GM18498 (cell line): ENCODE measurements around the gene ESRRB.

Experiments
- ATAC-seq: cut with Tn5 transposase; IDR thresholded peaks from one replicate; pipeline ENCODE4 v1.9.1; 2021; ENCODE audit warnings: mild to moderate bottlenecking, moderate library complexity; ENCODE audit not compliant: unreplicated experiment

Gene ESRRB

GRCh38 chr14:76491172-76491930, 115.4 kb downstream of the ESRRB start:
- no peak for ATAC-seq

DNA sequence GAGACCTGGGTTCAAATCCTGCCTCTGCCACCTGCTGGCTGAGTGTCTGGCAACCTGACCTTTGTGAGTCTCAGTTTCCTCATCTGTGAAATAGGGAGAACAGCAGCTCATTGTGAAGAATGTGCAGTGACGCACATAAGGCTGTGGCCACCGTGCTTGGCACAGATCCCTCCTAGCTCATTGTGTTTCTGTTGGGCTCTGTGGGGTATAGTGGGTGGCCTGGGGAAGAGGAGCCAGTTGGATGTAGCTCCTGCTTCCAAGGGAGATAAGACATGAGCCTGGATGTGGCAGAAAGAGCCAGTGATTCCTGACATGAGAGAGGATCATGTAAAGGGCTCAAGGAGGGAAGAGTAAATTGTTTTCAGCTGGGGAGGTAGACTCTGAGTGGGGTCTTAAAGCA, 120.0 kb downstream of the ESRRB start:
- no peak for ATAC-seq

DNA sequence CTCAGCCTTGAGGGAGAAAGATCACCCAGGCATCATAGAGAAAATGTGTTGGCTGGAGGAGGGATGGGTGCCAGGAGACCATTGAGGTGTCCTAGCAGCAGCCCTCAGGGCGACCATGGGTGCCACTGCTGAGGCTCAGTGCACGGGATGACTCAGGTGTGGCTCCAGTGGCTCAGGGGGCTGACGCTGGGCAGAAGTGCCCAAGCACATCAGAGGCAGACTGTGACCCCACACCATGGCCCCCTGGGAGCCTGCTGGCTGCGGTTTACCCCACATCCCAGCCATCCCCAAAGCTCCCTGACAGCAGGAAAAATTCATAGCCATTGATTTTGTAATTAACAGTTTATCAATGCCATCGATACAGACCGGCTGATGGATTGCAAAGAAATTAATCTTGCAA, 120.7 kb downstream of the ESRRB start:
- no peak for ATAC-seq

DNA sequence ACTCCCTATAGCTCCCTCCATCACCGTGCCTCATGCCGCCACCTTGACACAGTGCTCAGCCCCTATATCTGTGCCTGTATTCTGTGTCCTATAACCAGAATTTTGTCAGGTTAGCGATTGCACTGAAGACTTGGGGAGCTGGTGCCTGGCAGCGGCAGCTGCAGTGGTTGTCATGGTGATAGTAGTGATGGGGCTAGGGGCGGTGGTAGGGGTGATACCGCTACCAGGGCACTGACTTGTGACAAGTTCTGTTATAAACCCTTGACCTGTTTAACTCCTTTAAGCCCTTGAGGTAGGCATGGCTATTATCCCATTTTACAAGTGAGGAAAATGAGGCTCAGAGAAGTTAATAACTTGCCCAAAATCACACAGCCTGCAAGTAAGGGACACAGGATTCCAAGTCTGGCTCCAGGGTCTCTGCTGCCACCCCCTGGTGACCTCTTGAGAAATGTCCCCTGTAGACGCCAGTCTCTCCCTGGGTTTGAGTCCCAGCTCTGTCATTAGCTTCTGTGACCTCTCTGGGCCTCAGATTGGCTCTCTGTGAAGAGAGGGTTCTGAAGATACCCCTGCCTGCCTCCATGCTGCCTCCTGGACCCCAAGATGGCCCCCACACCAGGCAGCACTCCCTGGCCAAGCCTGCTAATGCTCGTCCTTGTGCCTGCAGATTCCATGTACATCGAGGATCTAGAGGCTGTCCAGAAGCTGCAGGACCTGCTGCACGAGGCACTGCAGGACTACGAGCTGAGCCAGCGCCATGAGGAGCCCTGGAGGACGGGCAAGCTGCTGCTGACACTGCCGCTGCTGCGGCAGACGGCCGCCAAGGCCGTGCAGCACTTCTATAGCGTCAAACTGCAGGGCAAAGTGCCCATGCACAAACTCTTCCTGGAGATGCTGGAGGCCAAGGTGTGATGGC, 121.9 kb downstream of the ESRRB start:
- no peak for ATAC-seq

DNA sequence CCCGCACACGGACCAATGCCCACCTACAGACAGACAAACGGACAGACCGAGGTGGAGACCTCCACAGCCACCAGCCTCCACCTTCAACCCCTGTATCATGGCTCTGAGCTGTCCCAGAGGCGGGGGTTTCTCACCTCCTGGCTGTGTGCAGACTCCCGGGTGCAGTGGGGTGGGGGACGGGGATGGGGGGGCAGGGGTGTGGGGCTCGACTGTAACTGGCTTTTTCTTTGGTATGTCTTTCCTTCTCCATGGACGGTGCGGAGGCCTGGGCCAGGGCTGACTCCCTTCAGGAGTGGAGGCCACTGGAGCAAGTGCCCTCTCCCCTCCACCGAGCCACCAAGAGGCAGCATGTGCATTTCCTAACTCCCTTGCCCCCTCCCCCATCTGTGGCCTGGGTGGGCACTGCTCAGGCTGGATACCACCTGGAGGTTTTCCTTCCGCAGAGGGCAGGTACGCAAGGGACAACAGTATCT, 122.6 kb downstream of the ESRRB start:
- no peak for ATAC-seq

DNA sequence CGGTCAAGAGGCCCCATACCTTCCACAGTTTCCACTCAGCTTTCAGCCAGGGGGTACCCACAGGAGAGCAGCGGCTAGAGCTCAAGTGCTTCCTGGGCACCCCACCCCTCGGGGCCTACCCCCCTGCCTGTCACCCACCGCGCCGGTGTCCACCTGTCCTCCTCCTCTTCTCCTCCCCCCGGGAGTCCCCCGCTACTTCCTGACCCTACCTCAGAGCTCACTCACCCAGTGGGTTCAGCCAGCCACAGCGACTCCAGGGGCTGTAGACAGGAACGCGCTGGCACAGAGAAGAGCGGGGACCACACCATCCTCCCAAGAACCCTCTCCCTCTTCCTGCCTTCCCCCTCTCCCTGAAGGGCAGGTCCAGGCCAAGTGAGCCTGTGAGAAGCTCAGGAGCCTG, 123.0 kb downstream of the ESRRB start:
- no peak for ATAC-seq

GRCh38 chr14:76499399-76499798, 123.5 kb downstream of the ESRRB start:
- ATAC-seq: no peak

GRCh38 chr14:76500011-76500410, 124.1 kb downstream of the ESRRB start:
- ATAC-seq: no peak

- ATAC-seq: no peak
Measured at GRCh38 chr14:76500480-76500879, 124.5 kb downstream of the ESRRB start.

DNA sequence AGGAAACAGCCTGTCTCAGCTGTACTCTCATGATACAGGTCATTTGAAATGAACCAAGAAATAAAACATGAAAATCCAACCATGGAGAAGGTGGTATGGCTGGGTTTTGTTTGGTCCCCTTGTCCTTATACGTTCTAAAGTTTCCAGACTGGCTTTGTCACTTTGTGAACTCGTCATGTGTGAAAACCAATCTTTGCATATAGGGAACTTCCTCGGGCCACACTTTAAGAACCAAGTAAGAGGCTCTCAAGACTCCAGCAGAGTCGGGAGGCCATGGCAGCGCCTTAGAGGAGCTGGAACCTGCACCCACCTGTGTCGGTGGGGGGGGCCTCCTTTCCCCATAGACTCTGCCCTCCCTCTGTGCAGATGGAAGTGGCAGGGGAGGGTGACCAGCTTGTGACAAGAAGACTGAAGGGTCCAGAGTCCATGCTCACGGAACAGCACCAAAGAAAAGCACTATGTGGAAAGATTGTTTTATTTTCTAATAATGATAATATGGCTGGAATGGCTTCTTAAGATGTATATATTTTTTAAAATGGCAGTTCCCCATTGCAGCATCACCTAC, 125.3 kb downstream of the ESRRB start:
- ATAC-seq: no peak

- no peak for ATAC-seq
Measured at GRCh38 chr14:76502219-76502618, 126.3 kb downstream of the ESRRB start.

- no peak for ATAC-seq
Measured at GRCh38 chr14:76502638-76503037, 126.7 kb downstream of the ESRRB start.

DNA sequence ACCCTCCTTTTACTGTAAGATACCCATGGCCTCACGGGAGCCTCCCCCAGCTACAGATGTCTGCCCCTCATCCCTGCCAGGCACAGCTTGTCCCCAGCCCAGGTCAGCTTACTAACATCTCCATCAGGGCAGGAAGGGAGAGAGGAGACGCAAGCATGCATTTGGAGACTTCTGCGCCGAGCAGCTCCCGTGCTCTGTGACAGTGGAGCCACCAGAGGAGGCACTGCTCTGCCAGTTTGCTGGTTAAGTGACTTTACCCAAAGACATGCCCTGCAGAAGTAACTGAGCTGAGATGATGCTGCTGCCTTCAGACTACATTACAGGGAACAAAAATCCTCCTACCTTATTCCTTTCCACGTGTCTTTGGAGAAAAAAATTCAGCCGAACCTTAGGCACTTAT, 133.4 kb downstream of the ESRRB start:
- no peak for ATAC-seq

DNA sequence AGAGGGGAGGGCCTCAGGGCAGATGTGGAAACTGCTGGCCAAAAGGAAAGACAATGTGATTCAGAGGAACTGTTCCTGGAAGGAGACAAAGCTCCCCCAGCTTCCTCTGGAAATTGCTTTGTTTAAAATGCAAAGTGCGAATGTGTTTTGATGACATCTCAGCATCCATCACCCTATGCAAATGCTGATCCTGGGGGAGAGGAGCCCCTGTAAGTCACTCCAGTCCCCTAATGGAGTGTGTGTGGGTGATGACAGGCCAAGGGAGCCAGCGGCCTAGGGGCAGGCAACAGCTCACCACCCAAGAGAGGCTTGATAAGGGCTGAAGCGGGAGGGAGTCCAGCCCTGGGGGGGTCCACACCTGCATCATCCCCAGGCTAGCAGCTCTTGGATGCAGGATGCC, 134.2 kb downstream of the ESRRB start:
- ATAC-seq: no peak

GRCh38 chr14:76514213-76514998, 138.5 kb downstream of the ESRRB start:
- no peak for ATAC-seq

DNA sequence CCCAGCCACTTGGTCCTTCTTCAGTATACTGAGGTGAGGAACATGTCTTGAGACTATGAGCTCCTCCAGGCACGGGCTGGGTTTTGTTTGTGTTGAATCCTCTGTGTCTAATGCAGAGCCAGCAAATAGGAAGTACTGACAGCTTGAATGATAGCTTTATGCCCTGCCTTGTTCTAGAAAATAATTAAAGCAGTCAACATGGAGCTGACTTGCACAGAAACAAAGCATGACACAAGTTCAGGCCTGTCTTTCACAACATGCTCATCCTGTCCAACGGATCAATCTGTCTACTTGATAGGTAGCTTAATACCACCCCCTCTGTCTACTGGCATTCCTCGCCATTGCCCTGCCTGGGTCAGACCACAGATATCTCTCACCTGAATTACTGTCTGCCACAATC, 140.9 kb downstream of the ESRRB start:
- no peak for ATAC-seq

DNA sequence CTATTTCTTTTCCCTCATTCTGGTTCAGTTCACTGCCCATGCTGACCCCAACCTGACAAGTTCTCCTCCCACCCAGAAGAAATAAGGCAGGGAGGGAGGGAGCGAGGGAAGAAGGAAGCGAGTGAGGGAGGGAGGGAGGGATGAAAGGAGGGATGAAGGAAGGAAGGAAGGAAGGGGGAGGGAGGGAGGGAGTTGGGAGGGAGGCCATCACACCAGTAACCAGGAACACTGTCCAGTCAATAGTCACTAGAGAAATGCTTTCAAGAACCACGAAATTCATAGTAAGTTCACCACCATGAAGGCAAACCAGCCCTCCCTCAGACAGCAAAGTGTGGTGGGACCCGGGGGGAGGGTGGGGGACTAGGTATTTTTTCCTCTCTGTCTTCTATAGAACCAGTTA, 142.4 kb downstream of the ESRRB start:
- ATAC-seq: no peak

DNA sequence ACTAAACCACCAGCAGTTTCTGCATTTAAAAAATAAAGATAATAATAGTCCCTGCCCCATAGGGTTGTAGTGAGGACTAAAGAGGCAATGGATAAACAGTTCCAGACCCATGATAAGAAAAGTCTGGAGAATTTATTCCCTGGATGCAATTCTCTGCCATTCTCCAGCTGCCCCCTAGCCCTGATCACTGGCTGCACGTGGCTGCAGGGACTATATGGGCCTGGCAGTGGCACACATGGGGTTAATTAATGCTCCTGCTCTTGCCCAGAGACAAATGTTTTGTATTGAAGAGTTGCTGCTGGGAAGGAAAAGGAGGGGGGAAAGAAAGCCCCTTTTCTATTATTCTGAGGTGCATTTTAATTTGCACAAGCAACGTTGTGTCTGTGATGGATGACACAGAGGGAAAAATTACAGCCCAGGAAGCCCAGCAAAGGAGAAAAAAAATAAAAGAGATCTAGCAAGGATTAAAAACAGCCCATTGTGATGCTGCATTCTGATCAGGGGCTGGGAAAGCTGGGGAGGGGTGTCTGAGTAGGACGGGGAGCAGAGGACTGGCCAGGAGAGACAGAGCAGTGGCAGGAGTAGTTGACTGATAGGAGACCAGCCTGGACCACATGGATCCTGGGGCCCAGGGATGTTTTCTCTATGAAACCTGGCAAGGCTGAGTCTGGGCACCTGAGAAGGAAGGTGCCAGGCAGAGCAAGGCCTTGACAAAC, 149.3 kb downstream of the ESRRB start:
- ATAC-seq: no peak

DNA sequence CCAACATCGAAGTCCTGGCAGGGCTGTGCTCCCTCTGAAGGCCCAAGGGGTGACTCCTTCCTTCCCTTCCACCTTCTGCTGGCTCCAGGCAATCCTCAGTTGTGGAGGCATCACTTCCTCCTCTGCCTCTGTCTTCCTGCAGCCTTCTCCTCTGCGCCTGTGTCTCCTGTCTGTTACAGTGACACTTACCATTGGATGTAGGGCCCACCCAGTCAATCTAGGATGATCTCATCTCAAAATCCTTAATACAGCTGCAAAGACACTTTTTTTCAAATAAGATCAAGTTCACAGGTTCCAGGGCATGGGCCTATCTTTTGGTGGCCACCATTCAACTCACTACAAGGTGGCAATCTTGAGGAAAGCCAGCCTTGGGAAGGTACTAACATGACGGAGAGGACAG, 155.1 kb downstream of the ESRRB start:
- no peak for ATAC-seq

DNA sequence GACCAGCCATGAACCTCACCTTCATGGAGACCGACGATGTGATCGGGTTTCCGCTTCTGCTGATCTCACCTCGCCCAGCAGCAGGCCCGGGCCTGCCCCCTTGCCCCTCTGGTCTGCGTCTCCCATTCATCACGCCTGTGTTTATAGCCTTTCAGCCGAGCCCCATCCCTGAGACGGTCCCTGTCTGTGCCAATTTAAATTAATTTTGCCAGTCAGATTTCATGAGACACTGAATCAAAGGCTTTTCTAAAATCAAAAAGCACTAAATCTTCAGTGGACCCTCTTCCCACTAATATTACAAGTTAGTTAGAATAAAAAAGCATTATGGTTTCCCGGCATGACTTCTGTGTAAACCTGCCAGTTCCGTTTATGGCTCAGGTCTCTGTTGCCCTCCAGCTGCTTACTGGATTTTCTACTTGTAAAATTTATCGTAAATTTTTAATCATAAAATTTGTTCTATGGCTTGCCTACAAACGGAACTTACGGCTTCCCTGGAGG, 155.9 kb downstream of the ESRRB start:
- no peak for ATAC-seq
